Activated naive CD4-positive, alpha-beta T cell treated with anti-CD3 and anti-CD28 coated beads, Interleukin-2, amount 10 ng/mL, durations not matched to agents 7 days and 5 days (primary cell): ENCODE data around the gene RAB42.
"Not testable (repeated sequence)": the region's sequence is repeated elsewhere in the genome, so short reads cannot be mapped to it uniquely, and the experiment has no call there.

Experiments
- CTCF ChIA-PET: fragments of 350-600 bp; sonication (Branson Sonifier 250); formaldehyde crosslinking; loops from one replicate; lab custom pipeline; 2021; ENCODE audit warnings: antibody characterized with exemption; lab: Charles Lee
- DNase-seq: peaks from one replicate; pipeline ENCODE4 v3.0.0-alpha.2; 2020
- H3K27ac Mint-ChIP-seq: one replicate; pipeline ENCODE4 v1.8.0; 2021; ENCODE audit warnings: mild to moderate bottlenecking, moderate library complexity, mixed read lengths
- H3K27me3 Mint-ChIP-seq: one replicate; pipeline ENCODE4 v1.8.0; 2021; ENCODE audit warnings: mild to moderate bottlenecking, mixed read lengths
- H3K36me3 Mint-ChIP-seq: one replicate; pipeline ENCODE4 v1.8.0; 2021; ENCODE audit warnings: mixed read lengths
- H3K4me1 Mint-ChIP-seq: one replicate; pipeline ENCODE4 v1.8.0; 2021; ENCODE audit warnings: mixed read lengths
- H3K4me3 Mint-ChIP-seq: one replicate; pipeline ENCODE4 v1.8.0; 2021; ENCODE audit warnings: mild to moderate bottlenecking, moderate library complexity, mixed read lengths
- H3K9me3 Mint-ChIP-seq: one replicate; pipeline ENCODE4 v1.8.0; 2021; ENCODE audit warnings: mixed read lengths

RAB42 gene

DNA sequence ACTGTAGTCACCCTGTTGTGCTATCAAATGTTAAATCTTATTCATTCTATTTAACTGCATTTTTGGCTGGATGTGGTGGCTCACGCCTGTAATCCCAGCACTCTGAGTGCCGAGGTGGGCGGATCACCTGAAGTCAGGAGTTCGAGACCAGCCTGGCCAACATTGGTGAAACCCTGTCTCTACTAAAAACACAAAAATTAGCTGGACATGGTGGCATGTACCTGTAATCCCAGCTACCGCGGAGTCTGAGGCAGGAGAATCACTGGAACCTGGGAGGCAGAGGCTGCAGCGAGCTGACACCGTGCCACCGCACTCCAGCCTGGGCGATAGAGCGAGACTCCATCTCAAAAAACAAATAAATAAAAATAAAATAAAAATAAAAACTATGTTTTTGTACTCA is 4.2 kb downstream of the RAB42 start:
- not testable (repeated sequence) for H3K36me3 Mint-ChIP-seq, H3K27ac Mint-ChIP-seq, H3K9me3 Mint-ChIP-seq, H3K4me3 Mint-ChIP-seq, DNase-seq
- CTCF ChIA-PET, result interaction anchor here (0.8 kb wide), 1 partner anchor 236 kb away, joined by 3 read pairs; no protein-coding TSS in a partner anchor
- peaks cover 15% of the 10 kb centered on the region for H3K4me1 Mint-ChIP-seq
- peaks cover 23% of the 10 kb centered on the region for H3K27me3 Mint-ChIP-seq

DNA sequence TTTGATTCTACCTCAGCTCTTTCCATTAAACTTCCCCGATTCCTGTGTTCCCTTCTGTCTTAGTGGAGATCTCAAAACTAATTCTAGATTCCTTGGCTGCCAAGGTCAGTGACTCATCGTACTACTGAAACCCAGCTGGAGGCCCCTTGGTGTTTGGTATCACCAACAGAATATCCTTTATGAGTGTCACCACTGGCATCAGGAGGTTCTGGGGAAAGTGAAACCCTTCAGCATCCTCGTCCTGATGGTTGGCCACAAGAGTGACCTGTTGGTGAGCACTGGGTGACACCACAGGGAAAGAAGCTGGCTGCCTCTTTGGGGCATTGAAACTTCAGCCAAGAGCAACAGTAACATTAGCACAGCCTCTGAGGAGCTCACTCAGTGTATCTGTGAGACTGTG is 9.6 kb downstream of the RAB42 start:
- Mint-ChIP-seq H3K36me3 (peaks cover 27% of the 10 kb centered on the region), H3K4me1 (peaks cover 6% of the 10 kb centered on the region), H3K9me3 (no peaks in the 10 kb centered on the region), H3K4me3 (no peak overlapping the region), H3K27me3 (no peaks in the 10 kb centered on the region), H3K27ac (peak overlapping the region; percentile 19)
- no peak for DNase-seq
- CTCF ChIA-PET, result interaction anchor here (1.3 to 1.5 kb wide), 2 partner anchors 12 to 22 kb away, joined by 3 to 4 read pairs; no protein-coding TSS in a partner anchor

DNA sequence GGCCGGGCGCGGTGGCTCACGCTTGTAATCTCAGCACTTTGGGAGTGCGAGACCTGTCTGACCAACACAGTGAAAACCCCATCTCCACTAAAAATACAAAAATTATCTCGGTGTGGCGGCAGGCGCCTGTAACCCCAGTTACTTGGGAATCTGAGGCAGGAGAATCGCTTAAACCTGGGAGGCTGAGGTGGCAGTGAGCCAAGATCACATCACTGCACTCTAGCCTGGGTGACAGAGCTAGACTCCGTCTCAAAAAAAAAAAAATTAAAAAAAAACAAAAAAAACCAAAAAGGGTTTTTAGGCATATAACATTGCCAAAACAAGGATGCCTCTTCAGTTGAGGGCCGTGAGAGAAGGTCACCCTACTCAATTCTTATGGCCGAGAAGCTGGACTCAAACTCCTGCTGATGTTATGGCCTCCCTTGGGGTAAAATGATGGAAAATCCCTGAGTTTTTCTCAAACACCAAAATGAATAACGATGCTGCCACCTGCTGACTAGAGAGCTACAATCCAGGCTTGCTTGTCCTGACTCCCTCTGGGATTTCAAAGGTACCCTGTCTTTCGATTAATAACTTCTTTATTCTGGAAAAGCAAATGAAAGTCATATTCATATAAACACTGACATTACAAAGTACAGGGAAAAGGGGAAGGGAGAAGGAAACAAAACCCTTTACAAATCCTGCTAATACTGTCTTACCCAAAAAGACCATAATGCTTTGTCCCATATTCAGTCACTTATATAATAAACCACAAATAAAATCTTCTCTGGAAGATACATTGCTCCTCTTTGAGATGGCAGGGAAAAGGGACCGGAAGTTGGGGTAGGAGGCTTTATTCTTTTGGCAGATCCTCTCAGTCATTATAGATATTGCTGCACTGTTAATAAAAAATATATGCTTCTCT is 10.7 kb downstream of the RAB42 start:
- DNase-seq, result peak; percentile 52
- Mint-ChIP-seq H3K4me1 (peaks cover 6% of the 10 kb centered on the region), H3K27ac (no peak overlapping the region), H3K36me3 (peaks cover 28% of the 10 kb centered on the region), H3K27me3 (no peaks in the 10 kb centered on the region), H3K4me3 (no peak overlapping the region), H3K9me3 (no peaks in the 10 kb centered on the region)
- CTCF ChIA-PET, result interaction anchor here (0.6 to 2.5 kb wide), 13 partner anchors 13 to 354 kb away, joined by 3 to 8 read pairs (median 3); no protein-coding TSS in a partner anchor

GRCh38 chr1:28604411-28604810 is 12.3 kb downstream of the RAB42 start:
- no peak for DNase-seq
- Mint-ChIP-seq H3K4me3 (no peak overlapping the region), H3K4me1 (no peaks in the 10 kb centered on the region), H3K27me3 (no peaks in the 10 kb centered on the region), H3K9me3 (no peaks in the 10 kb centered on the region), H3K27ac (no peak overlapping the region), H3K36me3 (peaks cover 28% of the 10 kb centered on the region)
- CTCF ChIA-PET, result interaction anchor here (0.9 to 2.5 kb wide), 5 partner anchors 23 to 244 kb away, joined by 3 to 6 read pairs (median 3); no protein-coding TSS in a partner anchor

- Mint-ChIP-seq H3K4me3 (no peak overlapping the region), H3K9me3 (no peaks in the 10 kb centered on the region), H3K36me3 (peaks cover 31% of the 10 kb centered on the region), H3K27ac (no peak overlapping the region), H3K27me3 (no peaks in the 10 kb centered on the region), H3K4me1 (no peaks in the 10 kb centered on the region)
- no peak for DNase-seq
- CTCF ChIA-PET, result interaction anchor here (0.9 to 2.5 kb wide), 4 partner anchors 23 to 245 kb away, joined by 3 to 6 read pairs (median 4); no protein-coding TSS in a partner anchor
Measured at GRCh38 chr1:28604962-28605361, 12.9 kb downstream of the RAB42 start.

- Mint-ChIP-seq H3K4me3 (no peak overlapping the region), H3K4me1 (no peaks in the 10 kb centered on the region), H3K27ac (no peak overlapping the region), H3K9me3 (no peaks in the 10 kb centered on the region), H3K27me3 (no peaks in the 10 kb centered on the region), H3K36me3 (peaks cover 34% of the 10 kb centered on the region)
- no peak for DNase-seq
- CTCF ChIA-PET, result no interaction called here
Measured at GRCh38 chr1:28606771-28607170, 14.7 kb downstream of the RAB42 start.

DNA sequence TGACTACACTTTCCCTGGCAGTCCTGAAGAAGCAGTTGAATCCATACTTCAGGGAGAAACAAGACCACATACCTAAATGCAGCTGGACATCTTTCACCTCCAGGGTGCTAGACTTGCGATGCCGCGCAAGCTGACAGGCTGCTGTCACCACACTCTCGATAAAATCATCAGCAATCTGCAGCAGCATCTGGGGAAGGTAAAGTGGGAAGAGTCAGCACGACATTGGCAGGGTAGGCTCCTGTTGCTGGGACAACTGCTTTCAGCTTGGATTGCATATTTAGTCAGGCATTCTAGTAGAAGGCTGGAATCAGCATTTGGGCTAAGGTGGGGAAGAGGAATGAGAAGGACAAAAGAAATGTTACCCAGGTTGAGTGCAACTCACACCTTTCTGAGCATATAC is 21.1 kb downstream of the RAB42 start:
- no peak overlapping the region for H3K27ac Mint-ChIP-seq
- H3K4me1 Mint-ChIP-seq, result no peaks in the 10 kb centered on the region
- CTCF ChIA-PET, result no interaction called here
- no peaks in the 10 kb centered on the region for H3K9me3 Mint-ChIP-seq
- H3K27me3 Mint-ChIP-seq, result no peaks in the 10 kb centered on the region
- H3K4me3 Mint-ChIP-seq, result no peak overlapping the region
- DNase-seq, result no peak
- H3K36me3 Mint-ChIP-seq, result peaks cover 35% of the 10 kb centered on the region

- H3K4me3 Mint-ChIP-seq, result no peak overlapping the region
- no peak for DNase-seq
- no peak overlapping the region for H3K27ac Mint-ChIP-seq
- H3K9me3 Mint-ChIP-seq, result no peaks in the 10 kb centered on the region
- H3K36me3 Mint-ChIP-seq, result peaks cover 2% of the 10 kb centered on the region
- CTCF ChIA-PET, result interaction anchor here (0.9 kb wide), 1 partner anchor 13 kb away, joined by 3 read pairs; no protein-coding TSS in a partner anchor
- no peaks in the 10 kb centered on the region for H3K27me3 Mint-ChIP-seq
- peaks cover 7% of the 10 kb centered on the region for H3K4me1 Mint-ChIP-seq
Measured at GRCh38 chr1:28631713-28632112, 39.6 kb downstream of the RAB42 start.

DNA sequence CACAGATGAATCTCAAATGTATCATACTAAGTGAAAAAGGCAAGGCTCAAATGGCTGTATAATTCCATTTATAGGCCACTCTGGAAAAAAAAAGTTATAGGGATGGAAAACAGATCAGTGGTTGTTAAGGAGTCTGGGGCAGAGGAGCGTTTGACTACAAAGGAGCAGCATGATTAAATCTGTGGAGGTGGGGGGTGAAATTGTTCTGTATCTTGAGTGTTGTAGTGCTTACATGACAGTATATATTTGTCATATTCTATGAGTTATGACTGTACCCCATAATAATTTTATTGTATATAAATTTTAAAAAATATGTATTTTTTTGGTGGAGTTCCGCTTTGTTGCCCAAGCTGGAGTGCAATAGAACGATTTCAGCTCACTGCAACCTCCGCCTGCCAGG is 40.5 kb downstream of the RAB42 start:
- Mint-ChIP-seq H3K36me3 (peaks cover 2% of the 10 kb centered on the region), H3K27me3 (no peaks in the 10 kb centered on the region), H3K9me3 (no peaks in the 10 kb centered on the region), H3K4me3 (no peak overlapping the region), H3K4me1 (peaks cover 7% of the 10 kb centered on the region), H3K27ac (no peak overlapping the region)
- CTCF ChIA-PET, result no interaction called here
- no peak for DNase-seq

DNA sequence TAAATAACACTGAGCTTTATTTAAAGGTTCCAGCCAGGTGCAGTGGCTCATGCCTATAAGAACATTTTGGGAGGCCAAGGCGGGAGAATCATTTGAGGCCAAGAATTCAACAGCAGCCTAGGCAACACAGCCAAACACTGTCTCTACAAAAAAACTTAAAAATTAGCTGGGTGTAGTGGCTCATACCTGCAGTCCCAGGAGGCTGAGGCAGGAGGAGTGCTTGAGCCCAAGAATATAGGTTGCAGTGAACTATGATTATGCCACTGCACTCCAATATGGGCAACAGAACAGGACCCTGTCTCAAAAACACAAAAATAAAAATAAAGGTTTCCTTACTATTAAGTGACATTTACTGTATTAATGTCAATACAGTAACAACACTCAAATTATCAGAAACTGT is 48.7 kb downstream of the RAB42 start:
- H3K27me3 Mint-ChIP-seq, result no peaks in the 10 kb centered on the region
- peaks cover 2% of the 10 kb centered on the region for H3K36me3 Mint-ChIP-seq
- H3K4me3 Mint-ChIP-seq, result peak overlapping the region; percentile 98
- H3K4me1 Mint-ChIP-seq, result peaks cover 48% of the 10 kb centered on the region
- H3K9me3 Mint-ChIP-seq, result no peaks in the 10 kb centered on the region
- DNase-seq, result peak; percentile 67
- CTCF ChIA-PET, result interaction anchor here (0.7 to 3.1 kb wide), 12 partner anchors 16 to 236 kb away, joined by 3 to 33 read pairs (median 4); partner anchors contain the start of genes TRNAU1AP and YTHDF2
- no peak overlapping the region for H3K27ac Mint-ChIP-seq

DNA sequence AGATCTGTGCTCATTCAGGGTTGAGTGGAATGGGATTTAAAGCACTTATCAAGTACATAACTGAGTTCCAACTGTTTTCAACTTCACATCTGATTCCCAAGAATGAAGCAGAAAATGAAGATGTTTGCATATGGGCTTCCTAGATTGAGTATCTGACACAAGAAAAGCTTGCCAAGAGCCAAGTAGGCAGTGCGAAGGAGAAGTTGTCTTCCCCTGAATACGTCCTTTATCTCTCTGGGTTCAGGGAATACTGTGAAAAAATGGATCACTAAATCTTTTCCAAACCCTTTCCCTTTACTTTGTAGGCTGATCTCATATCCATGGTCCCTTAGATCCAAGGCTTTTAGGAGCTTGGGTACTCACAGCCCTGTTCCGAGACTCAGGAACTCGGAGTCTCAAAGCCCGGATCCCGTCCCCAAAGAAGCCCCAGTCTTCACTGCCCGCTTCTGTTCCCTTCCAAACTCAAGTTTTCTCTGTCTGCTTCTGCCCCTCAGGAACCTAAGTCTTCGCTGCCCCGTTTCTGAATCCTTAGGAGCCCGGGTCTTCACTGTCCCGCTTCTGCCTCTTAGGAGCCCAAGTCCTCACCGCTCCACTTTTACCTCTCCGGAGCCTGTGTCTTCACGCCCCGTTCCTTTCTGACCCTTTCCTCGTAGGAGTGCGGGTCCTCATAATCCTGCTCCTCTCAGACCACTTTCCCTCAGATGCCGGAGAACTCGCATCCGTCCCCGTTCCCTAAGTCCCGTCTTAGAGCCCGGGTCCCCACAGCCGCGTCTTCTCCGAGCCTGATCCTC is 50.2 kb downstream of the RAB42 start:
- H3K27ac Mint-ChIP-seq, result peak overlapping the region; percentile 99
- H3K4me1 Mint-ChIP-seq, result peaks cover 51% of the 10 kb centered on the region
- CTCF ChIA-PET, result interaction anchor here (0.9 to 3.1 kb wide), 6 partner anchors 26 to 235 kb away, joined by 3 to 33 read pairs (median 9); partner anchors contain the start of genes GMEB1 and YTHDF2
- peaks cover 2% of the 10 kb centered on the region for H3K36me3 Mint-ChIP-seq
- H3K27me3 Mint-ChIP-seq, result no peaks in the 10 kb centered on the region
- H3K4me3 Mint-ChIP-seq, result peak overlapping the region; percentile 98
- no peaks in the 10 kb centered on the region for H3K9me3 Mint-ChIP-seq
- no peak for DNase-seq

DNA sequence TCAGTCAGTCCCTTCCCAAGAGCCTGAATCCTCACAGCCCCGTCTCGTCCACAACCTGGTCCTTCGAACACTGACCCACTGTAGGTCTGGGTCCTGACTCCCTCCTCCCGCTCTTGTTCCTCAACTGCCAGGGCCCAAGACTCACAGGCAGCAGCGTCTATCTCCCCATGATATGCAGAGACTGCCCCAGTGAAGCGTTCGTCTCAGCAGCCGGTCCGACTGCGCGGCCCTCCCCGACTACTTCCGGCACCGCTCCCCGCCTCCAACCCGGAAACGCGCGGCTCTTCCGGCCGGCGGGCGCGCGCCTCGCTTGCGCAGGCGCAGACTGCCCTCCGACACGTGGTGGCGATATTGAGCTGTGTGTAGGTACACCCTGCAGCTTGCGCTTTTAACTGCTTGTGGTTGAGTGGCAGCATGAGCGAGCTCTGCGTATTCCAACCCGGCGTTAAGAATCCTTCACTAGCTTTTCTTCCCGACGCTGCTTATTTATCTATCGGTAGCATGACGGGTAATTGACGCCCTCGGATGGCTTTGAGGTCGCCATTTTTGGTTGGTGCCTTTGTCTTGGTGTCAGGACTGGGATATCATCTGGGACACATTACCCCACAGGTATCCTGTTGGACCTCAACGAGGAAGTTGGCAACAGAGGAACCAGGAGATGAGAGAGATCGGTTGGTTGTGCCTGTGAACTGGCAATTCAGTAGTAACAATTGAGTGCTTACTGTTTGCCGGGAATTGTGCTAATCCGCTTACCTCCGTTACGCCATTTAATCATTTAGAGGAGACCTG is 51.0 kb downstream of the RAB42 start, which contains the start of gene TAF12:
Gene TAF12, minus strand, starts transcription at position 221 of the 789 bp plus-strand sequence. CDS start 20,986 bp downstream, outside the sequence.
- Mint-ChIP-seq H3K4me1 (peaks cover 59% of the 10 kb centered on the region), H3K27ac (peak within 1 kb of the TSS; percentile 99), H3K4me3 (peak within 1 kb of the TSS; percentile 98), H3K9me3 (no peaks in the 10 kb centered on the region), H3K36me3 (peaks cover 2% of the 10 kb centered on the region), H3K27me3 (no peaks in the 10 kb centered on the region)
- CTCF ChIA-PET, result interaction anchor here (0.7 to 2.4 kb wide), 9 partner anchors 26 to 312 kb away, joined by 3 to 13 read pairs (median 3); partner anchors contain the start of genes GMEB1 and YTHDF2
- peak; percentile 94 for DNase-seq

DNA sequence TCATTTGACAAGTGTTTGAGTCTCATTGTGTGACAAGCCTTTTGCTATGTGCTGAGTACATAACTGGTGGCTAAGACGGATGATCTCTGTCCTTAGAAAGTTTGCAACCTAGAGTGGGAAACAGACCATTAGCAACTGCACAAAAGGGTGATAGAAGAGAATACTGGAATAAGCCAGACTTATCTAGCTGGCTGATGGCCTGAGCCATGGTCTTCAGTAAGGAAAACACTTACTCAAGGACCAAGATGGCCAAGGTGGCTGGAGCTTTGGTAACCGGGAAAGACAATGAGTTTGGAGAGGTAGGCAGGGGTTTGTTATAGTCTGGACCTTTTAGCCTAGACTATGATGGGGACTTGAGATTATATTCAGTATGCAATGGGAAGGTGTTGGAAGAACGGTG is 52.4 kb downstream of the RAB42 start:
- H3K27ac Mint-ChIP-seq, result peak overlapping the region; percentile 99
- peaks cover 70% of the 10 kb centered on the region for H3K4me1 Mint-ChIP-seq
- no peak for DNase-seq
- peak overlapping the region; percentile 98 for H3K4me3 Mint-ChIP-seq
- no peaks in the 10 kb centered on the region for H3K9me3 Mint-ChIP-seq
- peaks cover 2% of the 10 kb centered on the region for H3K36me3 Mint-ChIP-seq
- no peaks in the 10 kb centered on the region for H3K27me3 Mint-ChIP-seq
- CTCF ChIA-PET, result interaction anchor here (1.8 to 2.4 kb wide), 3 partner anchors 24 to 232 kb away, joined by 3 to 13 read pairs (median 12); partner anchors contain the start of gene GMEB1
